Astrocyte (in vitro differentiated cells and primary cell): ENCODE results near the gene SUPT3H. TPM values are rescaled to one million over a fixed set of nuclear protein-coding genes. Genes with fewer than 3 reads are reported as not detected.

ENCODE experiments used
- DNase-seq: peaks from one replicate; pipeline ENCODE4 v3.0.0-alpha.2; 2010; ENCODE audit warnings: low read depth
- FAIRE-seq: peaks from 2 replicates; lab custom pipeline; 2011; peaks lifted over from hg19 to GRCh38; lab: Jason Lieb, UNC
- H2AFZ ChIP-seq: 2 replicates; pipeline ENCODE4 v1.6.0; 2012; ENCODE audit warnings: low read depth, low read length, inconsistent platforms
- H3K27ac ChIP-seq: 2 replicates; pipeline ENCODE4 v1.5.1; 2011; ENCODE audit warnings: low read depth, low read length, inconsistent platforms
- H3K27me3 ChIP-seq: 2 replicates; pipeline ENCODE4 v1.6.0; 2011; ENCODE audit warnings: low read length, inconsistent platforms; ENCODE audit not compliant: insufficient read depth
- H3K36me3 ChIP-seq: 2 replicates; pipeline ENCODE4 v1.5.1; 2011; ENCODE audit warnings: low read length, inconsistent platforms; ENCODE audit not compliant: insufficient read depth
- H3K4me1 ChIP-seq: 2 replicates; pipeline ENCODE4 v1.5.1; 2011; ENCODE audit warnings: low read length, inconsistent platforms; ENCODE audit not compliant: insufficient read depth
- H3K4me2 ChIP-seq: 2 replicates; pipeline ENCODE4 v1.6.0; 2012; ENCODE audit warnings: low read length, inconsistent platforms
- H3K4me3 ChIP-seq: 2 replicates; pipeline ENCODE4 v1.5.1; 2011; ENCODE audit warnings: low read depth, mild to moderate bottlenecking, low read length, inconsistent platforms; ENCODE audit not compliant: insufficient read depth
- H3K79me2 ChIP-seq: 2 replicates; pipeline ENCODE4 v1.6.0; 2012; ENCODE audit warnings: mild to moderate bottlenecking, low read length, inconsistent platforms; ENCODE audit not compliant: insufficient read depth
- H3K9ac ChIP-seq: 2 replicates; pipeline ENCODE4 v1.6.0; 2012; ENCODE audit warnings: mild to moderate bottlenecking, low read length, inconsistent platforms
- H3K9me3 ChIP-seq: 2 replicates; pipeline ENCODE4 v1.5.1; 2012; ENCODE audit warnings: low read depth, mild to moderate bottlenecking, low read length, inconsistent platforms; ENCODE audit not compliant: insufficient read depth
- H4K20me1 ChIP-seq: 2 replicates; pipeline ENCODE4 v1.6.0; 2012; ENCODE audit warnings: low read length, inconsistent platforms; ENCODE audit not compliant: insufficient read depth
- H3K27ac Mint-ChIP-seq: one replicate; pipeline ENCODE4 v1.8.0; 2021; ENCODE audit warnings: mild to moderate bottlenecking, mixed read lengths; ENCODE audit not compliant: unreplicated experiment
- H3K27me3 Mint-ChIP-seq: one replicate; pipeline ENCODE4 v1.8.0; 2021; ENCODE audit warnings: low read depth, mixed read lengths; ENCODE audit not compliant: unreplicated experiment
- H3K36me3 Mint-ChIP-seq: one replicate; pipeline ENCODE4 v1.8.0; 2021; ENCODE audit warnings: low read depth, mixed read lengths; ENCODE audit not compliant: unreplicated experiment
- H3K4me1 Mint-ChIP-seq: one replicate; pipeline ENCODE4 v1.8.0; 2021; ENCODE audit warnings: low read depth, mixed read lengths; ENCODE audit not compliant: unreplicated experiment
- H3K4me3 Mint-ChIP-seq: one replicate; pipeline ENCODE4 v1.8.0; 2021; ENCODE audit warnings: mild to moderate bottlenecking, moderate library complexity, mixed read lengths; ENCODE audit not compliant: unreplicated experiment
- H3K9me3 Mint-ChIP-seq: one replicate; pipeline ENCODE4 v1.8.0; 2021; ENCODE audit warnings: mild to moderate bottlenecking, mixed read lengths; ENCODE audit not compliant: unreplicated experiment
- CTCF ChIP-seq: IDR thresholded peaks from 2 replicates; pipeline ENCODE4 v1.5.1; 2011; ENCODE audit warnings: low read depth, mild to moderate bottlenecking, inconsistent platforms, low read length, moderate library complexity; ENCODE audit not compliant: insufficient read depth
- EZH2 ChIP-seq: IDR thresholded peaks from 2 replicates; pipeline ENCODE4 v1.6.1; 2012; ENCODE audit warnings: mild to moderate bottlenecking, low read length, inconsistent platforms; ENCODE audit not compliant: insufficient read depth
- total RNA-seq: library from RNA; stranded (reverse); gene quantifications from 2 replicates; pipeline ENCODE4 v1.2.1, GENCODE V29; 2021

SUPT3H gene
- total RNA-seq, 1 donor from 2014 or later: 12.4 TPM

- Histone ChIP-seq H3K27ac (peak overlapping the region; percentile 88), H3K27me3 (no peaks in the 10 kb centered on the region), H3K4me1 (peaks cover 23% of the 10 kb centered on the region), H3K9me3 (no peaks in the 10 kb centered on the region), H3K36me3 (no peaks in the 10 kb centered on the region), H3K4me3 (peak overlapping the region; percentile 86), H3K4me2 (peak overlapping the region; percentile 98), H3K9ac (peak overlapping the region; percentile 96), H2AFZ (peak overlapping the region; percentile 67), H4K20me1 (no peaks in the 10 kb centered on the region), H3K79me2 (peaks cover 51% of the 10 kb centered on the region)
- FAIRE-seq: no peak
- H3K36me3 Mint-ChIP-seq: no peaks in the 10 kb centered on the region
- peaks cover 2% of the 10 kb centered on the region for H3K27me3 Mint-ChIP-seq
- peak overlapping the region; percentile 71 for H3K27ac Mint-ChIP-seq
- peaks cover 29% of the 10 kb centered on the region for H3K4me1 Mint-ChIP-seq
- DNase-seq: peak; percentile 43
- no peaks in the 10 kb centered on the region for H3K9me3 Mint-ChIP-seq
- TF ChIP-seq CTCF (no peak), EZH2 (no peak)
- H3K4me3 Mint-ChIP-seq: peak overlapping the region; percentile 97
Observed at GRCh38 chr6:45419571-45420082, 41.9 kb upstream of the SUPT3H start.

GRCh38 chr6:45417436-45417835 is 39.7 kb upstream of the SUPT3H start:
- Mint-ChIP-seq H3K9me3 (no peaks in the 10 kb centered on the region), H3K4me1 (peaks cover 27% of the 10 kb centered on the region), H3K27me3 (peaks cover 2% of the 10 kb centered on the region), H3K4me3 (no peak overlapping the region), H3K36me3 (no peaks in the 10 kb centered on the region), H3K27ac (no peak overlapping the region)
- no peak overlapping the region for H3K27ac ChIP-seq
- no peak overlapping the region for H3K4me2 ChIP-seq
- DNase-seq (no peak), FAIRE-seq (no peak)
- H4K20me1 ChIP-seq: no peaks in the 10 kb centered on the region
- H3K9me3 ChIP-seq: no peaks in the 10 kb centered on the region
- no peaks in the 10 kb centered on the region for H3K36me3 ChIP-seq
- H2AFZ ChIP-seq: no peak overlapping the region
- H3K4me1 ChIP-seq: peaks cover 19% of the 10 kb centered on the region
- peaks cover 29% of the 10 kb centered on the region for H3K79me2 ChIP-seq
- TF ChIP-seq CTCF (no peak), EZH2 (no peak)
- H3K9ac ChIP-seq: no peak overlapping the region
- no peaks in the 10 kb centered on the region for H3K27me3 ChIP-seq
- H3K4me3 ChIP-seq: no peak overlapping the region

- no peak overlapping the region for H3K4me2 ChIP-seq
- no peak for TF ChIP-seq EZH2
- no peak for TF ChIP-seq CTCF
- no peak overlapping the region for H2AFZ ChIP-seq
- peak; percentile 49 for FAIRE-seq
- no peaks in the 10 kb centered on the region for H3K9me3 Mint-ChIP-seq
- no peak overlapping the region for H3K9ac ChIP-seq
- H3K27me3 ChIP-seq: no peaks in the 10 kb centered on the region
- H3K27ac Mint-ChIP-seq: no peak overlapping the region
- no peak overlapping the region for H3K4me3 ChIP-seq
- H3K9me3 ChIP-seq: no peaks in the 10 kb centered on the region
- no peaks in the 10 kb centered on the region for H3K36me3 Mint-ChIP-seq
- peaks cover 27% of the 10 kb centered on the region for H3K4me1 Mint-ChIP-seq
- peak; percentile 31 for DNase-seq
- peaks cover 2% of the 10 kb centered on the region for H3K27me3 Mint-ChIP-seq
- H3K4me3 Mint-ChIP-seq: no peak overlapping the region
- peaks cover 19% of the 10 kb centered on the region for H3K4me1 ChIP-seq
- H4K20me1 ChIP-seq: no peaks in the 10 kb centered on the region
- no peak overlapping the region for H3K27ac ChIP-seq
- H3K36me3 ChIP-seq: no peaks in the 10 kb centered on the region
- peaks cover 23% of the 10 kb centered on the region for H3K79me2 ChIP-seq
Observed at GRCh38 chr6:45416700-45417099, 39.0 kb upstream of the SUPT3H start.
